Spleen (tissue), 11 donors: ENCODE measurements around the gene WDR43. TPM values are rescaled to one million over a fixed set of nuclear protein-coding genes. Genes with fewer than 3 reads are reported as not detected.

Source experiments
- DNase-seq: peaks from one replicate; pipeline ENCODE4 v3.0.0-alpha.2; 2020
- H3K27ac ChIP-seq, 8 donors: fragments of 200-600 bp; sonication (generic) in 7 of 8; 1 replicate in 4 of 8; 2 replicates in 4 of 8; pipeline versions ENCODE4 v1.5.0 to v1.8.0; 2016 to 2021; ENCODE audit warnings: inconsistent platforms in 4 of 8, mild to moderate bottlenecking in 4 of 8, moderate library complexity in 1 of 8
- H3K27me3 ChIP-seq, 7 donors: fragments of 200-600 bp; sonication (generic) in 6 of 7; replicated peaks in 1 of 7; 1 replicate in 4 of 7; 2 replicates in 3 of 7; pipeline versions ENCODE4 v1.5.0 to v1.8.0; 2016 to 2021; ENCODE audit warnings: inconsistent platforms in 3 of 7, mild to moderate bottlenecking in 1 of 7
- H3K36me3 ChIP-seq, 6 donors: fragments of 200-600 bp; sonication (generic) in 5 of 6; 1 replicate in 4 of 6; 2 replicates in 2 of 6; pipeline versions ENCODE4 v1.5.0 to v1.8.0; 2016 to 2021; ENCODE audit warnings: inconsistent platforms in 2 of 6
- H3K4me1 ChIP-seq, 6 donors: fragments of 200-600 bp; sonication (generic) in 5 of 6; 1 replicate in 3 of 6; 2 replicates in 3 of 6; pipeline versions ENCODE4 v1.5.0 to v1.8.0; 2016 to 2021; ENCODE audit warnings: inconsistent platforms in 3 of 6
- H3K4me3 ChIP-seq, 8 donors: fragments of 200-600 bp; sonication (generic) in 7 of 8; 1 replicate in 4 of 8; 2 replicates in 4 of 8; pipeline versions ENCODE4 v1.5.0 to v1.8.0; 2016 to 2021; ENCODE audit warnings: inconsistent platforms in 4 of 8, mild to moderate bottlenecking in 4 of 8, moderate library complexity in 2 of 8
- H3K9me3 ChIP-seq, 8 donors: fragments of 200-600 bp; sonication (generic) in 7 of 8; 1 replicate in 4 of 8; 2 replicates in 4 of 8; pipeline versions ENCODE4 v1.5.0 to v1.8.0; 2016 to 2021; ENCODE audit warnings: inconsistent platforms in 4 of 8
- POLR2A ChIP-seq, 3 donors: fragments of 450-650 bp; IDR thresholded peaks; one replicate each; pipeline ENCODE4 v1.5.1; 2017; ENCODE audit warnings: antibody characterized with exemption in 3 of 3, mild to moderate bottlenecking in 1 of 3
- POLR2AphosphoS5 ChIP-seq, 3 donors: sonication (generic); formaldehyde crosslinking; IDR thresholded peaks; one replicate each; pipeline ENCODE4 v1.5.1; 2017; ENCODE audit warnings: antibody characterized with exemption in 3 of 3
- WGBS, 5 donors: extraction: QIAGEN DNeasy Blood & Tissue Kit in 3 of 5; methylation state at CpG; one replicate each; pipeline versions ENCODE4 v1.1.5 to v1.1.7; 2013 to 2018; 5-methylcytosine and 5-hydroxymethylcytosine counted together
- intact Hi-C: fragments of 100-400 bp; cut with DNase I; formaldehyde crosslinking; loops from one replicate; pipeline ENCODE4 v1.15.0; 2023; ENCODE audit warnings: low total_unique reads
- polyA plus RNA-seq, 3 donors: library from polyadenylated mRNA; stranded (reverse); fragments of 200-250 nt; gene quantifications; one replicate each; pipeline ENCODE4 v1.2.1, GENCODE V29; 2013
- total RNA-seq, 7 donors: library from RNA; depleted of rRNA in 3 of 7; stranded (reverse); fragments of >200 nt in 3 of 7; fragmentation: NEBNext Ultra II Directional in 4 of 7; extraction: Animal tissue kit (Norgen Biotek cat#: 25700) in 4 of 7; gene quantifications; one replicate each; pipeline versions ENCODE4 v1.1.0 to v1.2.1, GENCODE V29; 2016 to 2021
- TF ChIP-seq, protein P1 (sequence below), 11 experiments: fragments of 200-600 bp in 7 of 11; fragments of 450-650 bp in 4 of 11; sonication (generic) in 4 of 11; IDR thresholded peaks in 8 of 11; conservative IDR thresholded peaks in 3 of 11; 1 replicate in 7 of 11; 2 replicates in 4 of 11; pipeline versions ENCODE4 v1.4.0 to v1.8.0; 2016 to 2021; ENCODE audit warnings: antibody characterized with exemption in 11 of 11, inconsistent platforms in 4 of 11, mild to moderate bottlenecking in 1 of 11
- donor health status: healthy with polysubstance abuse.
- donor health status: DM: no; HTN: no; CAD: no; lungs with moderate emphysema.
- donor health status: DM: no; HTN: no; CAD: no.
- donor health status: Bipolar disorder and iron deficiency.
- donor health status: healthy.
- donor health status: DM: no; HTN: no; CAD: no.
- donor health status: DM: yes; HTN: yes; CAD: no.

WDR43 gene
- total and polyA plus RNA-seq, 10 donors: 10.8 to 49.8 (median 36.5) TPM

- DNase-seq: no peak
- intact Hi-C loops: no loop called here
- Histone ChIP-seq H3K4me1 (no peaks in the 10 kb centered on the region), H3K9me3 (no peaks in the 10 kb centered on the region), H3K27me3 (no peaks in the 10 kb centered on the region), H3K36me3 (no peaks in the 10 kb centered on the region), H3K4me3 (no peak within 1 kb of the TSS), H3K27ac (no peak within 1 kb of the TSS)
- TF ChIP-seq, protein P1, sequence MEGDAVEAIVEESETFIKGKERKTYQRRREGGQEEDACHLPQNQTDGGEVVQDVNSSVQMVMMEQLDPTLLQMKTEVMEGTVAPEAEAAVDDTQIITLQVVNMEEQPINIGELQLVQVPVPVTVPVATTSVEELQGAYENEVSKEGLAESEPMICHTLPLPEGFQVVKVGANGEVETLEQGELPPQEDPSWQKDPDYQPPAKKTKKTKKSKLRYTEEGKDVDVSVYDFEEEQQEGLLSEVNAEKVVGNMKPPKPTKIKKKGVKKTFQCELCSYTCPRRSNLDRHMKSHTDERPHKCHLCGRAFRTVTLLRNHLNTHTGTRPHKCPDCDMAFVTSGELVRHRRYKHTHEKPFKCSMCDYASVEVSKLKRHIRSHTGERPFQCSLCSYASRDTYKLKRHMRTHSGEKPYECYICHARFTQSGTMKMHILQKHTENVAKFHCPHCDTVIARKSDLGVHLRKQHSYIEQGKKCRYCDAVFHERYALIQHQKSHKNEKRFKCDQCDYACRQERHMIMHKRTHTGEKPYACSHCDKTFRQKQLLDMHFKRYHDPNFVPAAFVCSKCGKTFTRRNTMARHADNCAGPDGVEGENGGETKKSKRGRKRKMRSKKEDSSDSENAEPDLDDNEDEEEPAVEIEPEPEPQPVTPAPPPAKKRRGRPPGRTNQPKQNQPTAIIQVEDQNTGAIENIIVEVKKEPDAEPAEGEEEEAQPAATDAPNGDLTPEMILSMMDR (IDR thresholded peaks at IDR 0.05 in 8 of 11, conservative IDR thresholded peaks at IDR 0.05 in 3 of 11): no peak
- TF ChIP-seq POLR2A (IDR thresholded peaks at IDR 0.05) (no peak), POLR2AphosphoS5 (IDR thresholded peaks at IDR 0.05) (no peak)
- WGBS, 5 donors: 51 to 76% (median 73%) methylated on average over 1 to 10 of the region's 10 CpGs
These were observed 86.6 kb downstream of the WDR43 start, which contains the start of gene TOGARAM2 for GRCh38 chr2:28981016-28981441. TSS of gene TOGARAM2 (plus strand) at chr2:28981298. CDS start at chr2:28994835, 13,537 bp downstream.

- Histone ChIP-seq H3K9me3 (no peaks in the 10 kb centered on the region), H3K27me3 (no peaks in the 10 kb centered on the region), H3K4me1 (peaks cover 0 to 4% (median 0%) of the 10 kb centered on the region in 6 donors), H3K36me3 (no peaks in the 10 kb centered on the region), H3K27ac (no peak overlapping the region), H3K4me3 (no peak overlapping the region)
- DNase-seq: no peak
- TF ChIP-seq, protein P1 (IDR thresholded peaks at IDR 0.05 in 8 of 11, conservative IDR thresholded peaks at IDR 0.05 in 3 of 11): no peak
- no peak for TF ChIP-seq POLR2AphosphoS5 (IDR thresholded peaks at IDR 0.05)
- TF ChIP-seq POLR2A (IDR thresholded peaks at IDR 0.05): no peak
- WGBS, 5 donors: 77 to 87% (median 84%) methylated on average over 7 to 11 of the region's 11 CpGs
- intact Hi-C loops: no loop called here
These were observed 87.3 kb downstream of the WDR43 start for GRCh38 chr2:28981620-28982376.

- Histone ChIP-seq H3K27ac (no peak overlapping the region), H3K27me3 (no peaks in the 10 kb centered on the region), H3K4me1 (peaks cover 0 to 4% (median 0%) of the 10 kb centered on the region in 6 donors), H3K4me3 (no peak overlapping the region), H3K36me3 (no peaks in the 10 kb centered on the region), H3K9me3 (no peaks in the 10 kb centered on the region)
- 84 to 95% (median 90%) methylated on average over 8 of the region's 8 CpGs for WGBS, 5 donors
- TF ChIP-seq, protein P1 (IDR thresholded peaks at IDR 0.05 in 8 of 11, conservative IDR thresholded peaks at IDR 0.05 in 3 of 11): no peak
- no peak for TF ChIP-seq POLR2A (IDR thresholded peaks at IDR 0.05)
- no peak for TF ChIP-seq POLR2AphosphoS5 (IDR thresholded peaks at IDR 0.05)
- no peak for DNase-seq
- intact Hi-C loops: no loop called here
These were observed 88.0 kb downstream of the WDR43 start for GRCh38 chr2:28982381-28982950.

DNA sequence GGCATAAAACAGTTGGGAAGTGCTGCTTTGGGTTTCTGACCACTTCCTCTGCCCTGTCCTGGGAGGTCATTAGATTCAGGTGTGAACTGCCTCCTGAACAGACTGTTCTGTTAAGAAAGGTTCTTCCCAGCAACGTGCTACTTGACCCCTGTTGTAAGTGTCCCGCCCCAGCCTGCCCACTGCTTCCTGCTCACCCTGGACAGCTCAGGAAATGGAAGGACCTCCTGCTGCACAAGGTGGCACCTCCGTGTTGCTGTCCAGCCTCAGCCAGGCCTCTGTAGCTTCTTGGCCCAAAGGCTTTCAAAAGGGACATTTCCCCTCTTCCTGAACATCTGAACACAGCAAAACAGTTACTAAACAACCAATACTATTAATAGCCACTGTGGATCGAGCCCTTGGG is 92.0 kb downstream of the WDR43 start:
- no peaks in the 10 kb centered on the region for H3K27me3 ChIP-seq
- 25 to 38% (median 26%) methylated on average over 4 of the region's 4 CpGs for WGBS, 5 donors

More for the DNA sequence above, 92.0 kb downstream of the WDR43 start:
- no peaks in the 10 kb centered on the region for H3K36me3 ChIP-seq
- no peak overlapping the region for H3K4me3 ChIP-seq
- no peaks in the 10 kb centered on the region for H3K9me3 ChIP-seq
- no peak overlapping the region for H3K27ac ChIP-seq
- intact Hi-C loops: no loop called here
- DNase-seq: no peak
- H3K4me1 ChIP-seq: peaks cover 0 to 4% (median 0%) of the 10 kb centered on the region in 6 donors
- no peak for TF ChIP-seq POLR2AphosphoS5 (IDR thresholded peaks at IDR 0.05)
- no peak for TF ChIP-seq POLR2A (IDR thresholded peaks at IDR 0.05)
- TF ChIP-seq, protein P1 (IDR thresholded peaks at IDR 0.05 in 8 of 11, conservative IDR thresholded peaks at IDR 0.05 in 3 of 11): no peak
